Effector CD4-positive, alpha-beta T cell (primary cell): ENCODE results near the gene ZNF319.
A peak's percentile ranks its signal among the peaks of the same experiment; 100 is the strongest.

Source experiments
- DNase-seq: peaks from one replicate; pipeline ENCODE4 v3.0.0-alpha.2; 2020
- total RNA-seq: gene quantifications from one replicate; lab custom pipeline; 2026; lab: John Stamatoyannopoulos, UW

ZNF319 gene
- total RNA-seq: 29.1 reads per million, percentile 55 among the genes with 10 or more reads in this experiment

DNA sequence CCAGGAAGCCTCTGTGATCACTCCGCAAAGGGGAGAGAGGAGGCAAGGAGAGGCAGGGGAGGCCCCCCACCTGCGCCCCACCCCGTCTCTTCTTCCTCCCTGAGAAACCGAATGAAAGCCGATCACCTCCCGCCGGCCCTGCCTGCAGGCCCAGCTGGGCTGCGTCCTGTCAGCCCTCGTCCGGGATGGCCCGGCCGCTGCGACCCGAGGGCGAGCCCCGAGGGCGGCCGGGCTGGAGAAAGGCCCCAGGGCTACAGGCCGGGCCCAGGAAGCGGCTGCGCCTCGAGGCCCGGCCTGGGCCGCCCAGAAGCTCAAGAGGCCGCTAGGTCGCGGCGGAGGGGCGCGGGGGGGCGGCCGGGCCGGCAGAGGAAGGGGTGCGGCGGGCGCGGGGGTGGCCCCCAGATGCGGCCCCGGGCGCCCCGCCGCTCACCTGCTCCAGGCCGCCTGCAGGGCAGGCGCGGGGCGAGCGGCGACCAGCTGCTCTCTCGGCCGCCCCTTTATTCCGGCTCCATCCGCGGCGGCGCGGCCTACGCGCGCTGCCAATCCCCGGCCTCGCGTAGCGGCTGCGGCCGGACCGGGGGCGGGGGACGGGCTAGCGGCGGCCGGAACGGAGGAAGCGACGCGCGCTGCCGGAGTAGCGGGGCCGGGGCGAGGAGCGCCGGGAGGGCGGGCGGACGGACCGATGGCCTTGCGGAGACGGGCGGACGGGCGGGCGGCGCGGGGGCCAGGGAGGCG, at the start of gene ZNF319:
TSS of gene ZNF319 (minus strand) at position 702 of the 735 bp plus-strand sequence. CDS start 2,407 bp downstream, outside the sequence.
- peak; percentile 17 for DNase-seq

DNA sequence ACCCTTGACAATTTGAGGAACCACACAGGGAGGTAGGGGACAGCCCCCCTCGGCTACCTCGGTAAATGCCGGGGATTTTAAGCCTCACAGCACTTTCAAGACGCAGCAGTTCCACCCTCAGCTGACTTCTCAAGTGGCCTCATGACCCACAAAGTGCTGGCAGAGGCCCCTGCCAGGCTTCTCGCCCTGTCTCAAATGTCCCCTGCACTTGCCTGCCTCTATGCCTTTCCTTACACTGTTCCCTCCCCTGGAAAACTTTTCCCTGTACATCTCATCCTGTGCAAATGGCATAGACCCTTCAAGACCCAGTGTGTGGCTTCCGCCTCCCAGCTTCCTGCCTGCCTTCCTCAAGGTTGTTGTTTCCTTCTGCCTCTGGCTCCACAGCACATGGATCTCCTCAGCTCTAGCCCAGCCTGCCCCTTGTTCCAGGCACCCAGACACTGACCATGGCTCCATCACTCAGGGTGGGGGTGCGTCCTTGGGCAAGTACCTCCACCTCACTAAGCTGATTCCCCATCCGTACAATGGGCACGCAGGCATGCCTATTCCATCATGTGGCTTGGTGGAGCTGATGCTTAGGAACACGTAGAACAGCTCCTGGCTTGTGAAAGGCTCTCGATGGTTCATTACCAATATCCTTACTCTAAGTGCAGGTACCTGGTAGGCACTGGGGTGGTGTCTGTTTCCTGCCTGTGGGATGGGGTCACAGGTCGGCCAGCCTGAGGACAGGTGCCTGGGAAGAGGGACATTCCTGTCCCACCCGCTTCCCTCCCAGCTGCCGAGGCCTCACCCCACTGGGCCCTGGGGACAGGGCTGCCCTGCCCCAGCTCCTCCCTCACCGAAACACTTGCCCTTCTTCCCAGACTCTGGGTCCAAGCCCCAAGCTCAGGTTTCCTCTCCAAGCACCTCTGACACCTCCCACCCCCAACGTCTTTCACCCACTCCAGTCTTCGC, 49.0 kb upstream of the ZNF319 start:
- DNase-seq: no peak

DNA sequence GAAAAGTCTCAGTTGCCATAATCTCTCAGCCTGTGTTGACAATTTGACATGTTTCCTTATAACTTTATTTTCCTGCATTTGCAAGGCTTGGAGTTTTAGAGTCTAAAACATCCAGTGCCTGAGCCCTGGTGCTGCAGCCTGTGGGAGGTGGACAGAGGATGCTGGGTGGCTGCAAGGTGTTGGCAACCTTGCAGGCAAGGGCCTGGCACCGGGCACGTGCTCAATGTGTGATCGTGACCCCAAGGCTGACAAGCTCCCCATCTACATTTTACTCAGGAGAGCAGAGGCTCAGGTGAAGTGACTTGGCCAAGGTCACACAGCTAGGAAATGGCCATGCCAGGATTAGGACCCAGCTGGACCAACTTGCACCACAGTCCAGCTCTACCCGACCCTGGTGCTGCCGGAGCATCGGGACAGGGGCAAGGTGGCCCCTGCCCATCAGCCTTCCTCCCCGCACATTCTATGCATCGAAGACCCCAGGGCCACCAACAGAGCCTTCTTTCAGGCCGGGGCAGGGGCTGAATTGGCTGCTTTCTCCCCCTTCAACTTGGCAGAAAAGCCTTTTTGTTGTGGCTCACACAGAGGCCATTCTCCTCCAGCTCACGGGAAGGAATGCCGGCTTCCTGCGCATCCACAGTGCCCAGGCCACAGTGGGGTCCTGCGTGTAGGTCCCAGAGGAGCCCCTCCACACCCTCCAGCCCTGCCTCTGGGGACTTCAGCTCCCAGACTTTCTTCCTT, 48.2 kb upstream of the ZNF319 start:
- DNase-seq: no peak

DNA sequence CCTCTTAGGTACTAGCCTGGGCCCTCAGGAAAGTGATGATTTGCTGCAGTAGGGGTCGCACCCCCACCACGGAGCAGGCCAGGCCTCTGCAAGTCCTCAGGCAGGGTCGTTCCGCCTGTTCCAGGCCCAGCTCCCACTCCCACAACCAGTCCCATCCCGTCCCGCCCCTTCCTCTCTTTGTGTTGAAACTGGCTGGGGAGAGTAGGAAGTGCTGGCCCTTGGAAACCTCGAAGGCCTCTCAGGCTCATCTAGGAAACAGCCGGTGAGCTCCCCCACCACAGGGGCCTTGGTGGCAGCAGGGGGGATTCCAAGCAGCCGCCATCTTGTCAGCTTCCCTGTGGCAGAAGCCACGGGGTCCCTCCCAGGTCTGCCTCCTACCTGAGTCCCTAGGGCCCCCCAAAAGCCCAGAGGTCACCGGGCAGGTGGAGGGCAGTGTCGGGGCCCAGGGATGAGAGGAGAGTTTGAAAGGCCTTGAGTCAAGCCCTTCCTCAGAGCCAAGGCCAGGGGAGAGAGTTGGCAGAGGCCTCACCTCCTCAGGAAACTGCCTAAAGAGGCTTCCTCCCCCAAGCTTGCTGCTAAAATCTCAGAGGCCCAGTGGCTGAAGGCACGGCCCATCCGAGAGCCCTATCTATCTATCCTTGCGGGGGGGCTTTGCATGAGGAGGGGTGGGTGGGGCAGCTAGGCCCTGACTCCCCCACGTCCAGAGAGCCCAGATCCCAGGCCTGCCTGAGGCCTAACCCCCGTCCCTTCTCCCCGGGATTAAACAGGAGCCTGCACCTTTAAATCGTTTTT, 47.3 kb upstream of the ZNF319 start:
- no peak for DNase-seq

DNA sequence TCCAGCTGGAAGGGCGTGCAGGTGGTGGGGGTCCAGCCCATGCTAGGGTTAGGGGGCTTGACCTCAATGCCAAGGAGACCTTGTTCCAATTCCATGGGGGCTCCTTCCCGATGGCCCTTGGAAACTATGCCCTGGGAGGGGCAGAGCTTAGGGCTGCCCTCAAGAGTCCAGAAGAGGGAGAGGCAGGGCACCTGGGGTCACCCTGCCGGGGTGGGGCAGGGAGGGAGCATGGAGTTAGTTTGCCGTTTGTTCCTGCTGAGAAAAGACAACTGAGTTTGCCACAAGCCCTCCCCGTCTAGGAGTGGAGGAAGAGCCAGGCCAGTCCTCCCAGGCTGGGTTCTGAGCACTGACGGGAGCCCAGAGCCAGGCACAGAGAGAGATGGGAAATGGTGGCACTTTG, 46.5 kb upstream of the ZNF319 start:
- DNase-seq: no peak

DNA sequence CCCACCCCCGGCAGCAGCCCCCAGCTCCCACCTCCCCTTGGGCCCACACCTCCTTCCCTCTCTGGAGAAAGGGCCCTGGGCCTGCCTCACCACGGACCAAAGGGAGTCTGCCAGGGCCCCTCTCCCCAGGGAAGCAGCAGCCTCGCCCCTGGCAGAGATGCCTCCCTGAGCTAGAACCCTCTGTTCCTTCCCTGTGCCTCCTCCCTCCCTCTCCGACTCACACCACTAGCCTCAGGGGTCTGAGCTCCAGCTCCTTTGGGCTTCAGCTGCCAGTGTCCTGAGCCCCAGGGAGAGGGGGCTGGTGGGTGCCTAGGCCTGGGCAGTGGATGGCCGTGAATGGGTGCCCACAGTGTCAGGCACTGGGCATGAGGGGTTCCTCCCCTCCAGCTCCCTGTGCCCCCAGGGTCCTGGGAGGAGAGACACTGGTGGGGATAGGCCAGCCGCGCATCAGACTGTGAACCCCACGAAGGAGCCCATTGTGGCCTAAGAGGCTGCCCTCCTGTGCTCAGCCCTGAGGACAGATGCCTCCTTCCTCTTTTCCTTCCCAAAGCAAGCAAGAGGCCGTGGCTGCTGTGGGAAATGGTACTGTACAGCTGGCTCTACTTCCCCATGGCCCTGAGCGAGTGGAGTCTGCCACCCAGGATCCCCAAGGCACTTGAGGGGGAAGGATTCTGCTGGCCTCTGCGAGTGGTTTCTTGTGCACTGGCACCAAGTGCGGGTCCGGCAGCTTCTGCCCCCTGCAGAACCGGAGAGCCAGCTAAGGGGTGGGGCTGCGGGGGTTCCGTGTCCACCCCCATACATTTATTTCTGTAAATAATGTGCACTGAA, 45.8 kb upstream of the ZNF319 start:
- DNase-seq: no peak

DNA sequence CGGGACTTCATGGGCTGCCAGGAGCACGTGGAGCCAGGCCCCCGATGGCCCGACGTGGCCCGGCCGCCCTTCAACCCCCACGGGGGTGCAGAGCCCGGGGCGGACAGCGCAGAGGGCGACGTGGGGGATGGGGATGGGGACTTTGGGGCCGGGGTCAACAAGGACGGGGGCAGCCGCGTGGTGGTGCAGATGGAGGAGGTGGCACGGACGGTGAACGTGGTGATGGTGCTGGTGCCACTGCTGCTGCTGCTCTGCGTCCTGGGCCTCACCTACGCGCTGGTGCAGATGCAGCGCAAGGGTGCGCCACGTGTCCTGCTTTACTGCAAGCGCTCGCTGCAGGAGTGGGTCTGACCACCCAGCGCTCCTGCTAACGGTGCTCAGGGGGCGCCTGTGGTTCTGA, 44.6 kb upstream of the ZNF319 start:
- DNase-seq: no peak

DNA sequence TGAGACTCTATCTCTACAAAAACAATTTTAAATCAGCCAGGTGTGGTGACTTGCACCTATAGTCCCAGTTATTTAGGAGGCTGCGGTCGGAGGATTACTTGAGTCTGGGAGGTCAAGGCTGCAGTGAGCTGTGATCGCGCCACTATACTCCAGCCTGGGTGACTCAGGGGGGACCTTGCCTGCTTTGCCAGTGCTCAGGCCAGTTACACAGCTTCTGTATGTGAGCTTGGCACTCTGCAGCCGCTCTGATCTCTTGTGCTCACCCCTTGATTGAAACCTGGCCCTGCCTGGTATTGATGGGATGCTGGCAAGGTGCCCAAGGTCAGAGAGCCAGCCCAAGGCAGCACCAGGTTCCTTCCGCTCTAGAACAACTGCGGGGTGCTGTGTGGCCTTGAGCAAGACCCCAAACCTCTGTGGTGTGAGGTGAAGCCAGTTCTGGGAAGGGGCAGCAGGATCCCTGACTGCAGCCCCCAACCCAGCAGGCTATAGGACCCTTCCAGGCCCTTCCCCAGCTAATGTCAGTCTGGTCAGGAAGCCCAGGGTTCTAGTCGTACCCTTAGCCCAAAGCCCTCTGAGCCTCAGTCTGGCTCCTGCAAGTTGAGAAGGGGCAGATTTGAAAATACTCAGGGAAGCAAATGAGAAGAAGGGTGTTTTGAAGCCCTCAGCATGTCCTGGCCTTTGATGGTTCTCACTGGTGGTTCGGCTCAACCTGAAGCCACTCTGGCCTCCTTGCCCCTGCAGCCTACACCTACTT, 44.0 kb upstream of the ZNF319 start:
- DNase-seq: no peak

DNA sequence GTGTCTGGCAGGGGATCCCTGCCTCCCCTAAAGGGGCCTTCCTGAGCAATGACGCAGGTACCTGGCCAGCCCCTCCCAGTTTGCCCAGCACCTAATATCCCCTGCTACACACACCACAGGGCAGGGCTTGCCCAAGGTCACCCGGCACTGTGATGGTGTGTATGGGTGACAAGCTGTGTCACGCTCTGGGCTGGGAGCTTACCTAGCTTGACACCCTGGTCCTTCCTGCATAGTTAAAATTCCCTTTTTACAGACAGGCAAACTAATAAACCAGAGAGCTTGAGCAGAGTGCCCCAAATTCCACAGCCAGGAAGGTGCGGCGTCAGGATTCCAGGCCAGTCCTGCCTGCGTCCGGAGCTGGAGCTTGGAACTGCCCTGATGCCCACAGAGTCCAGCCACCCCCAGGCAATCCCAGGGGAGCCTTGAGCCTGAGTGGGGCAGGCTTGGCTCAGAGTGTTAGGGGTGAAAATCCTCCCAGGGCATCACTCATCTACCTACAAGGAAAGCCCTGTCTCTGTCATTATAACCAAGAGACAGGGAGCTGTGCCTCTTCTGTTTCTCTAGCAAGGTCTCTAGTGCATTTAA, 43.2 kb upstream of the ZNF319 start:
- DNase-seq: no peak

DNA sequence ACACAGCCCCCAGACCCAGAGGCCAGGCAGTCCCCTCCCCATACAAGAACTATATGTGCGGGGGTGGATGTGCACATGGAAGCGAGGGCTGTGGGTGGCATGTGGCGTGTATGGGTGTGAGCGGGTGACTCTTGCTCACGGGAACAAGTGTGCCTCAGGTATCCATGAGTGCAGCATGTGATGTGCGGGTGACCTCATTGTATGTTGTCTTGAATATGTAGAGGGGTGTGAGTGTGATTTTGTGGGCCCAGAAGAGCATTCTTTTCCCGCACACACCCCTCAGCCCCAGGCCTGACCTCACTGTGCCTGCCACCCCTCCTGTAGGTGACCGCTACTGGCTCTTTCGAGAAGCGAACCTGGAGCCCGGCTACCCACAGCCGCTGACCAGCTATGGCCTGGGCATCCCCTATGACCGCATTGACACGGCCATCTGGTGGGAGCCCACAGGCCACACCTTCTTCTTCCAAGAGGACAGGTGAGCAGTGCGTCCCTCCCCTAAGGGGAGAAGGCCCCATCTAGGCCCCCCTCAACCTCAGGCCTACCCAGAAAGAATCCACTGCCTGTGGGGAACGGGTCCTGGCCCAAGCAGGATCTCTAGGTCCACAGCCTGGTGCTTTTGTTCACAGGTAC, 42.5 kb upstream of the ZNF319 start:
- DNase-seq: no peak

DNA sequence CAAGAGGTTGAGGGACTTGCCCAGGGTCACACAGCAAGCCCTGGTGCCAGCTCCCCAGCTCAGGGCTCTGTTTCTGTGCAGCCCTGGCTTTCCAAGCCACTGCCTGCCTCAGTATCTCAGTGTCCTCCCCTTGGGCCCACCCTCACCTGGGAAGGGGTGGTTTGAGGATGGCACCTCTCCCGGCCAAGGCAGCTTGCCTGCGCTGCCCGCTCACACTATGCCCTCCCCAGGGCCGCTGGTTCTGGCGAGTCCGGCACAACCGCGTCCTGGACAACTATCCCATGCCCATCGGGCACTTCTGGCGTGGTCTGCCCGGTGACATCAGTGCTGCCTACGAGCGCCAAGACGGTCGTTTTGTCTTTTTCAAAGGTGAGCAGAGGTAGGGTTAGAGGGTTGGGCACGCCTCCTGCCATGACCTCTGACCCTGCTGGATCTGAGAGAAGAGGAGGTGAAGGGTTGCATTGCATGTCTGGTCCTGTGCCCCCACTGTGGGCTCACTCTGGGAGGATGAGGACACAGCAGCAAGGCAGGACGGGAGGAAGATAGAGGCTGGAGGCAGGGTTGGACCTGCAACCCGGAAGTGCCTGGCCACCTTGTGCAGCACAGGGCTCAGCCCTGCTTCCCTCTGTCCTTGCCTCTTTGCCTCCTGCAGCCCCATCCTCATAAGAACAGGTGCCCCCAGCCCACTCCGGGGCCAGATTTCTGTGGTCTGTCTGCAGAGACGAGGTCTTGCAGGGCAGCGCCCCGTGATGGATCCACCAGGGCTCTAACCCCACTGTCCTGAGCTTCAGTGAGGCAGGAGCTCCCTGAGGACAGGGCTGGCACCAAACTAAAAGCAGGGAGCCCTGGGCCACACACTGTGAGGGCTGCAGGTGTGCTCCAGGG, 41.8 kb upstream of the ZNF319 start:
- DNase-seq: no peak

DNA sequence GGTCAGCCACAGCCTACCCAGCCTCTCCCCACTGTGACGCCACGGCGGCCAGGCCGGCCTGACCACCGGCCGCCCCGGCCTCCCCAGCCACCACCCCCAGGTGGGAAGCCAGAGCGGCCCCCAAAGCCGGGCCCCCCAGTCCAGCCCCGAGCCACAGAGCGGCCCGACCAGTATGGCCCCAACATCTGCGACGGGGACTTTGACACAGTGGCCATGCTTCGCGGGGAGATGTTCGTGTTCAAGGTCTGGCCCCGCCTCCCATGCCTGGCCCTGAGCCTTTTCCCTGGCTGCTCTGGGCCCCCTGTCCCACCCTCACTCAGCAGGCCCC, 41.1 kb upstream of the ZNF319 start:
- DNase-seq: no peak

DNA sequence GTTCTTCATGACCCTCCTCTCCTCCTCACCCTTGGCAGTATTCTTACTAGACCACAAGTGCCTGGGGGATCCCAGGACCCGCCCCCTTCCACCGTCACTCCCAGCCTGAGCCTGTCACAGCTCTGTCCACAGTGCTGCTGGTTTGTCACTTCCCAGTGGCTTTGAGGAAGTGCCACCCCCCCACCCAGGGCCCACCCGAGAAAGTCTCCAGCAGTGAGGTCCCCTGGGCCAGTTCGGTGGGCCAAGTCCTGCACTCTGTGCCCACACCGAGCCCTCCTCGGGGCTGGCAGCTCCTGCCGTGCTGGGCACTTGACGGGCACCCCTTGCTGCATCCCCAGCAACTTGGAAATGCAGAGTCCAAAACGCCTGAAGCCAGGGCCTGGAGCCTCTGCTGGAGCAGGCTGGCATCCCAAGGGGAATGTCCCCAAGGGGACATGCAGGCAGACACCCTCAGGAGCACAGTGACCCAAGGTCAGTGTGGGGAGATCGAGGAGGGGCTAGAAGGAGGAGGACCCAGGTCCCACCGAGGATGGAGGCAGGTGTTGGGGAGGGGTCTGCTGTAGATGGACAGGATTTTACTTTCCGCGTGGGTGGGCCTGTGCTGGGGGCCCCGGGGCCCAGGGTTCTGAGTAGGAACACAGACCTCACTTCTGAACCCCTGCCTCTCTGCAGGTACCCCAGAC, 40.6 kb upstream of the ZNF319 start:
- DNase-seq: no peak

DNA sequence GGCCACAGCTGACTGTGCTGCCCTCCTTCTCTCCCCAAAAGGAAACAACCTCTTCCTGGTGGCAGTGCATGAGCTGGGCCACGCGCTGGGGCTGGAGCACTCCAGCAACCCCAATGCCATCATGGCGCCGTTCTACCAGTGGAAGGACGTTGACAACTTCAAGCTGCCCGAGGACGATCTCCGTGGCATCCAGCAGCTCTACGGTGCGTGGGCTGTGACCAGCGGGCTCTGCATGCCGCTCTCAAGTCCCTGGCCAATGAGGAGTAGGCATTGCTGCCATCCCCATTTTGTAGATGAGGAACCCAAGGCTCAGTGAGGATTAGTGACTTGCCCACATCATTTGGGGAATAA, 40.0 kb upstream of the ZNF319 start:
- no peak for DNase-seq

DNA sequence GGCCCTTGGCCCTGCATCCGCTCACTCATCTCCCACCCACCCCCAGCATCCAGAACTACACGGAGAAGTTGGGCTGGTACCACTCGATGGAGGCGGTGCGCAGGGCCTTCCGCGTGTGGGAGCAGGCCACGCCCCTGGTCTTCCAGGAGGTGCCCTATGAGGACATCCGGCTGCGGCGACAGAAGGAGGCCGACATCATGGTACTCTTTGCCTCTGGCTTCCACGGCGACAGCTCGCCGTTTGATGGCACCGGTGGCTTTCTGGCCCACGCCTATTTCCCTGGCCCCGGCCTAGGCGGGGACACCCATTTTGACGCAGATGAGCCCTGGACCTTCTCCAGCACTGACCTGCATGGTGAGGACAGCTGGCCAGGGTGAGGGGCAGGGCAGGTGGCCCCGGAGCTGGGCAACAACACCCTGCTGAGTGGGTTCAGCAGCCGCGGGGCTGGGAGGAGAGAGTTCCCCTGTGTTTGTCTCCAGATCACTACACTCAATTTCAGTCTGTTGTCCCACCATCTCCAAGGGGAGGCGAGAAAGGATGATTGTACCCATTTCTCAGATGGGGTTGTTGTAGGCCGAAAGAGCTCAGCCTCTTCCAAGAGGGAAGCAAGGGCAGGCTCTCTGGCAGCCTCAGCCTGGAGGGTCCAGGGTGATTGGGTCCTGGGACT, 39.5 kb upstream of the ZNF319 start:
- no peak for DNase-seq

DNA sequence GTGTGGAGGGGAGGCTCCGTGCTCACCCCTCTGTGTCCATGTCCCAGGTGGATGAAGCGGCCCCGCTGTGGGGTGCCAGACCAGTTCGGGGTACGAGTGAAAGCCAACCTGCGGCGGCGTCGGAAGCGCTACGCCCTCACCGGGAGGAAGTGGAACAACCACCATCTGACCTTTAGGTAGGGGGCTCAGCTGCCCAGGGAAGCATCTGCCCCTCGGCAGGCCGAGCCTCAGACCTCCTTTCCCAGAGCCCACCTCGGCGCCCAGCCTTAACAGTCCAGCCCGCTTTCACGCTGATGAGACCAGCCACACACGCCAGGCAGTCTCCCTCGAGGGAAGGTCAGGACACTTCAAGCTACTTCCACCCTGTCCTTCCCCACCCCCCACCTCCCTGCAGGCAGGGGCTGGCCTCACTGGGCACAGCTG, 37.8 kb upstream of the ZNF319 start:
- no peak for DNase-seq

DNA sequence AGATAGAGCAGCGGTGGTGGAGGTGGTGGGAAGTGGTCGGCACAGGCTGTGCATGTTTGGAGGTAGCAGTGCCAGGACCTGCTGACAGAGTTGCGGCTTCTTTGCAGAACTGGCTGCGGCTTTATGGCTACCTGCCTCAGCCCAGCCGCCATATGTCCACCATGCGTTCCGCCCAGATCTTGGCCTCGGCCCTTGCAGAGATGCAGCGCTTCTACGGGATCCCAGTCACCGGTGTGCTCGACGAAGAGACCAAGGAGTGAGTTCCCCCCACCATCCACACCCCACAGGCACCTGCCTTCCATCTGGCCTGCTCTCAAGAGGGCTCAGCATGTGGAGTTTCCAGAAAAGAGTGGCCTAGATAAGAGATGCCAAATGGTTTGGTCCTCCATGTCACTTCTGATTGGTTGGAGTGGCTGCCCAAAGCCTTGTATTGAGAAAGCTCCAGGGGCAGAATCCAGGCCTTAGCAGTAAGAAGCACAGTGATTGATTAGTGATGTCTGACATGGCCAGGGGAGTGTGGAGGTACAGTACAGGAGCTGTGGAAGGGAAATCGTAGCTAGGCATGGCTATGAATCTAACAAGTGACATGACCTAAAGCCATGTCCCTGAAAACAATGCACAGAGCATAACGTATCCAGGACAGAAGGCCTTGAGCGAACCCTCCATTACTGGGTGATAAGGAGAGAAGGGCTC, 37.0 kb upstream of the ZNF319 start:
- DNase-seq: no peak
